ENCODE measurements around the gene RUSF1.
"Not testable (repeated sequence)": the region's sequence is repeated elsewhere in the genome, so short reads cannot be mapped to it uniquely, and the experiment has no call there.

RUSF1 gene

DNA sequence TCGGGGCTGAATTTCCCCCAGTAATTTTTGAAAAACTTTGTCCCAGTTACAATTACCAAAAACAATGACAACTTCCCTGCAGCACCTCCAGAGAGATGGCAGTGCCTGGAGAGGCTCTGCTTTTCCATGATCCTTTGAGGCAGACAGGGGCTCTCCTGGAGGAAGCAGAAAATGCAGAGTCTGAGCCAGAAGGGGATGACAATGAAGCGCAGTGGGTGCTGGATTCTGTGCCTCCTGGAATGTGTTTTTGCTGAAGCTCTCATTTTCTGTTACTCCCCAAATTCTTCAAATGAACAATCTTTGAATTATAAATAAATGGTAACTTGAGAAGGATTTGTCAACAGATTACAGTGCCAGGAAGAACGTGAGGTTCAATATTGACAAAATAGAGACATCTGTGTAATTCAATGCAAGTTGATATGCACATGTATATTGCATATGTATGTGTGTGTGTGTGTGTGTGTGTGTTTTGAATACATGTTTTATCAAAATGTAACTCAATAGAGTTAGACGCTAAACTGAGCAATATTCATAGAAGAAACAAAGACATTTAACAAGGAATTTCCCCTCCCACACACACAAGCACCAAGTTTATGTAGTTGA, 9.7 kb upstream of the RUSF1 start:
- DNase-seq (ENCODE audit: low read depth in 2 of 2, low spot score in 1 of 2), result no peak

DNA sequence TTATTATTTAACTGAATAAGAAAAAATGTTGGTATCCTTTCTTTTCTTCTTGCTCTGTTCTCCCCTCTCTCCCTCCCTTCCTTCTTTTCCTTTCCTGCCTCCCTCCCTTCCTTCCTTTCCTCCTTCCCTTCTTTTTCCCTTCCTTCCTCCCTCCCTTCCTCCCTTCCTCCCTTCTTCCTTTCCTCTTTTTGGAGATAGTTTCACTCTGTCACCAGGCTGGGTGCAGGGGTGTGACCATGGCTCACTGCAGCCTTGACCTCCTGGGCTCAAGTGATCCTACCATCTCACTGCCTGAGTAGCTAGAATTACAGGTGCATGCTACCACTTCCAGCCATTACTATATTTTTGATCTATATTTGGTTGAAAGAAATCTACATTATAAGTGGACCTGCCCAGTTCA, 5.7 kb upstream of the RUSF1 start:
- DNase-seq (ENCODE audit: low read depth in 2 of 2, low spot score in 1 of 2), result no peak

DNA sequence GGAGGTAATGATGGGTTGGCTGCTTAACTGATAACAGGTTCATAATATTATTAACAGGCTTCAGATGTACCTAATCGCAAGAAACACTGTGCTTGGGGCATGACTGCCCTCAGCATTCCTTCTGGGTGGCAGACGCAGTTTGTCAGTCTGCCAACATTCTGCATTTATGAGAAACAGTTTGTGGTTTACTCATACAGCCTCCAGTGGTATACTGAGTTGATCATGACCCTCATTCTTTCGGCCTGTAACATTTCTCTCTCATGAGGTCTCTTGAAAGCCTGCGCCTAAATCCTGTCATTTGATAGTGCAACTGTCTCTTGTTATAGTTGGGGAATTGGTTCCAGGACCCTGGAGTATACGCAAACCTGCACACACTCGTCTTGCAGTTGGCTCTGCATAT, 4.9 kb upstream of the RUSF1 start:
- DNase-seq (ENCODE audit: low read depth in 2 of 2, low spot score in 1 of 2), result no peak

DNA sequence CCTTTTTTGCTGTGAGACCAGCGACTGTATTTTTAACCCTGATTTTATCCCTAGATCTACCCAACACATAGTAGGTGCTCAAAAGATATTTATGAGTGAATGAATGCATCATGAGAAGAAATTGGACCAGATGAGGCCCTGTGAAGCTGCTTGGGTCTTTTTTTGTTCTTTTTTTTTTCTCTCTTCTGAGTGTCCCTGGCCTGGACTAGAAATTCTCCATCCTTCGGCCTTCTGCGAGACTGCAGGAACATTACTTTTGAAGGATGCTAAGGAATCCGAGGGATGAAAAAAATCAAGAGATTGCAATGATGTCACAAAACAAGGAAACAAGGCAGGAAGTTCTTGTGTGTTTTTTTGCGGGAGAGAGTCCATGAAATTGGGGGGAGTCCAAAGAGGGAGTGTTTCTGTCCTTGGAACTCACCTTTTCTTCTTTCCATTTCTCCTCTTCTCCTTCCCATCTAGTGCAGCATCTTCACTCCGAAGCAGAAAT, 560 bp upstream of the RUSF1 start:
- no peak for DNase-seq (ENCODE audit: low read depth in 2 of 2, low spot score in 1 of 2)

DNA sequence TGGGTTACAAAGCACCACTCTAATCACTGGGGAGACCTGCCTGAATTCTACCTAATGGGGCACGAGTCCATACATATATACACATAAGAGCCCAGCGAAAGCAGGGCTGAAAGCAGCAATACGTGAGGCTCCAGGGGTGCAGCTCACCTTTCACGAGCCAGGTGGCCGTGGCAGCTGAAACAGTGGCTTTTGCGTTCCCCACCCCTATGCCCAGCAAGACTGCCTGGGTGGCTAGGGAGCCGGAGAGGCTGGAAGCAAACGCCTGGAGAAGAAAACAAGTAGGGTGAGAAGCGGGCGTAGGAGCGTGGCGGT, 618 bp downstream of the RUSF1 start:
- DNase-seq (ENCODE audit: low read depth in 2 of 2, low spot score in 1 of 2), result no peak

DNA sequence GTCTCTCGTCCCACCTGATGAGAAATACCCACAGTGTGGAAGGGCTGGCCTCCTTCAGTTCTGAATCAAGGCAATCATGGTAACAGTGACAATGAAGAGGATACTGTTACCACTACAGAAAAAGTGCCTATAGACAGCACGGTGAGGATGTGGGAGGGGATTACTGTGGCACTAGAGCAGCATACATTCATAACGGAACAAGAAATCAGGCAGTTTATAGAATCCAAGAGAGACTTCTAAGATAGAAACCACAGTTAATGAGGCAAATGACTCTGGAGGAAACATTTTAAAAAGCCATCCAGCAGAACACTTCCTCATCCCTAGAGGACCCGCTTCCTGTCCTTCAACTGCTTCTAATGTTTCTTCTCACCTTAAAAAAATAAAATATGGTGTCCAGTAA, 2.7 kb downstream of the RUSF1 start:
- DNase-seq (ENCODE audit: low read depth in 2 of 2, low spot score in 1 of 2), result no peak

DNA sequence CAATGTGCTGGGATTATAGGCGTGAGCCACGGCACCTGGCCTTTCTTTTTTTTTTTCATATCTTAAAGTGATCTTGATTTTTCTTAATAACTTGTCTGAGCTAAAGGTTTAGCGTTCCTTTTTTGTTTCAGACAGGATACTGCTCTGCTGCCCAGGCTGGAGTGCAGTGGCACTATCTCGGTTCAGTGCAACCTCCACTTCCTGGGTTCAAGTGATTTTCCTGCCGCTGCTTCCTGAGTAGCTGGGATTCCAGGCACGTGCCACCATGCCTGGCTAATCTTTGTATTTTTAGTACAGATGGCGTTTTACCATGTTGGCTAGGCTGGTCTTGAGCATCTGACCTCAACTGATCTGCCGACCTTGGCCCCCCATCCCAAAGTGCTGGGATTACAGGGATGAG, 4.0 kb downstream of the RUSF1 start:
- no peak for DNase-seq (ENCODE audit: low read depth in 2 of 2, low spot score in 1 of 2)

DNA sequence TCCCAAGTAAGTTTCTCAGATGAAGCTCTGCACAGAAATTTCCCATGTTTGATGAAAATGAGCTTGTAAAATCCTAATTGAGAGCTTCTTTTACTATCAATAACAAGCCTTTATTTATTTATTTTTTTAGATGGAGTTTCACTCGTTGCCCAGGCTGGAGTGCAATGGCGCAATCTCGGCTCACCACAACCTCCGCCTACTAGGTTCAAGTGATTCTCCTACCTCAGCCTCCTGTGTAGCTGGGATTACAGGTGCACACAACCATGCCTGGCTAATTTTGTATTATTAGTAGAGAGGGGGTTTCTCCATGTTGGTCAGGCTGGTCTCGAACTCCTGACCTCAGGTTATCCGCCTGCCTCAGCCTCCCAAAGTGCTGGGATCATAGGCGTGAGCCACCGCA, 4.6 kb downstream of the RUSF1 start:
- not testable (repeated sequence) for DNase-seq (ENCODE audit: low read depth in 2 of 2, low spot score in 1 of 2)

DNA sequence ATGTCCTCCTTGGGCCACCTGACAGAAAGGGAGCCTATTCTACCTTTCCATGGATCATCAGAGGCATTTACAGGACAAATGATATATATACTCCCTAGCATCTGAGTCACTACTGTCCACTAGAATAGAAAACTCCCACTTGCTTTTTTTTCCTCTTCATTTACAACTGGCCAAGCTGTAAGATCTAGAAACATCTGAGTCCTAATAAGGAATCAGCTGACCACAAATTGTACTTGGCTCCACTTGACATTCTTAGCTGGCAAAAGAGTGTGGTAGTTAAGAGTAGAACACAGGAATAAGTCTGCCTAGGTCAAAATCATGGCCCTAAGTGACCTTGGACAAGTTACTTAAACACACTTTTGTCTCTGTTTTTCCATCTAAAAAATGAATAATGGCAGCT, 5.2 kb downstream of the RUSF1 start:
- no peak for DNase-seq (ENCODE audit: low read depth in 2 of 2, low spot score in 1 of 2)

DNA sequence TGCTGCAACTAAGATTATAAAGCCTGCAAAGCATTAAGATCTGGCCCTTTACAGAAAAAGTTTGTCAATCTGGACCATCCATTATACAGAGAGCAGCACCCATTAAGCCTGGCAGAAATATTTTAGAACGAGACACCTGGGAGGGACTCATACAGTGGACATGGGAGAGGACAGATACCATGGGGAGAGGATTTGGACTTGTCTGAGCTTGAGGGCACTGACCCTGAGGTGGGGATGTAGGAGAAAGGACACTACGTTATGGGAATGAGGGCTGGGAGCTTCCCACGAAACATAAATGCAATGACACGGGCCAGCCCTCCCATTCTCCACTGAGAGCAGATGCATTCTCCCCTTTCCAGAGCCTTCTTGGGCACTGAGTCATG, 6.2 kb downstream of the RUSF1 start:
- DNase-seq (ENCODE audit: low read depth in 2 of 2, low spot score in 1 of 2), result no peak

DNA sequence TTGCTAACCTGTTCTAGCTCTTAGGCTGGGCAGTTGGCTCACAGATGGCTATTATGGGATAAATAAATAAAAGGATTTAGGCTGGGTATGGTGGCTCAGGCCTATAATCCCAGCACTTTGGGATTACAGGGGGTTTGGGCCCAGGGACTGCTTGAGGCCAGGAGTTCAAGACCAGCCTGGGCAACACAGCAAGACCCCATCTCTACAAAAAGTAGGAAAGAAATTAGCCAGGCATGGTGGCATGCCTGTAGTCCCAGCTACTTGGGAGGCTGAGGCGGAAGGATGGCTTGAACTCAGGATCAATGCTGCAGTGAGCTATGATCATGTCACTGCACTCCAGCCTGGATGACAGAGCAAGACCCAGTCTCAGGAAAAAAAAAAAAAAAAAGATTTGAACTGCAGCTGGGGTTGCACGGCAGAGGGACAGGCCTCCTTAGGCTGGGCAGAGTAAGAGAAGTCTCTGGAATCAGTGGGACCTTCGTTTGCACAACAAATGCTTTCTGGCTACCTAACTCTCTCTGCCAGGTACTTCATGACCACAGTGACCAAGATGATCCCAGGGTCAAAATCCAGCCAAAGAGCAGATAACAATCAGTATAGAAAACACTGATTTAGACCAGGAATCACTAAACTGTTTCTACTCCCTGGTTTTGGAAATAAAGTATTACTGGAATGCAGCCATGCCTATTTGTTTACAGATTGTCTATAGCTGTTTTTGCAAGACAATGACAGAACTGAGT, 6.8 kb downstream of the RUSF1 start:
- no peak for DNase-seq (ENCODE audit: low read depth in 2 of 2, low spot score in 1 of 2)

DNA sequence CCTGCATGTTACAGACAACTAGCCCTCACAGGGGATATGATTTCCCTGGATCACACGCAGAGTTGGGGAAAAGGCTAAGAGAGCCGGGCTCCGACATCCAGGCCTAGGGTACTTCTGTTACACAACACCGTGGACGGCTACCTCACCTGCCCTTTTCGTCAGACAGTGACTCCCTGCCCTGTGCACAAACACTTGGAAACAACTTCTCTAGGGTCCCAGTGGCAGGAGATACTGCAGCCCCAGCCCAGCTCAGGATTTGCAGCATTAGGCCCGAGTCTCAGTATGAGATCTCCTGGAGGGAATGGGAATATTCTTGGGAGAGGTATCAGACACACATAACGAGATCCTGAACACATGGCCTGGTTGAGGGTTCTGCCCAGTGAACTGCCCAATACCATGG, 8.3 kb downstream of the RUSF1 start:
- DNase-seq (ENCODE audit: low read depth in 2 of 2, low spot score in 1 of 2), result no peak

DNA sequence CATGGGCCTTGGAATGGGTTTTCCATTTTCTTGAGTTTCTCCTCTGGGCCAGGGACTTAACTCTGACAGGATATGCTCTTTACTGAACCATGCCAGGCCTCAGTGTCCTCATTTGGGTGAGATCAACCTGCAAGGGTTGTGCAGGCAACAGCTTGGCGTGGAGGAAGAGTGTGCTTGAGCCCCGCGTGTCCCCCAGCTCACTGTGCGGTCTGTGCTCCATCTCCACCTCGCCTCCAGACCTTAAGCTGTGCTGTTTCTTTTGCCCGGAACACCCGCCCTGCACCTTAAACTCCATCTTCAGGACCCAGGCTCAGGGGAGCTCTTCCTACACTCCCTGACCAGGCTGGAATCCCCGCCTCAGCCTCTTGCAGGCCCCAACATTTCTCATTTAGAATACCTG, 9.7 kb downstream of the RUSF1 start:
- no peak for DNase-seq (ENCODE audit: low read depth in 2 of 2, low spot score in 1 of 2)

DNA sequence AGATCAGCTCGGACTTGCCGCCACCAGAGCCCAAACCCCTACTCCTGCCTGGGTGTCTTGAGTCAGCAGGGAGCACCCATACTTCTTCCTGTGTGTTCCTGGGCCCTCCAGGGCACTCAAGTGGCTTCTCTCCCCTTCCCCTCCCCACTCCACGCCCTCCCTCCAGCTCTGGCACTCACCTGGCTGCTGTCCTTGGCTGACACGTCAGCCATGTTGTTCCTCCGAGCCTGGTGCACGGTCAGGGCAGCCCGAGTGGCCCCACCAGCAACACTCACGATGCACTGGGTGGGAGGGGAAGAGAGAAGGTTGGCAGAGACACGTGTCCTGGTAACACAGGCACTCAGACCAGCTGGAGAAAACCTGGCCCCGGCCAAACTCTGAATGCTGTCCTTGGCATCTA, 11.5 kb downstream of the RUSF1 start:
- DNase-seq (ENCODE audit: low read depth in 2 of 2, low spot score in 1 of 2), result no peak

DNA sequence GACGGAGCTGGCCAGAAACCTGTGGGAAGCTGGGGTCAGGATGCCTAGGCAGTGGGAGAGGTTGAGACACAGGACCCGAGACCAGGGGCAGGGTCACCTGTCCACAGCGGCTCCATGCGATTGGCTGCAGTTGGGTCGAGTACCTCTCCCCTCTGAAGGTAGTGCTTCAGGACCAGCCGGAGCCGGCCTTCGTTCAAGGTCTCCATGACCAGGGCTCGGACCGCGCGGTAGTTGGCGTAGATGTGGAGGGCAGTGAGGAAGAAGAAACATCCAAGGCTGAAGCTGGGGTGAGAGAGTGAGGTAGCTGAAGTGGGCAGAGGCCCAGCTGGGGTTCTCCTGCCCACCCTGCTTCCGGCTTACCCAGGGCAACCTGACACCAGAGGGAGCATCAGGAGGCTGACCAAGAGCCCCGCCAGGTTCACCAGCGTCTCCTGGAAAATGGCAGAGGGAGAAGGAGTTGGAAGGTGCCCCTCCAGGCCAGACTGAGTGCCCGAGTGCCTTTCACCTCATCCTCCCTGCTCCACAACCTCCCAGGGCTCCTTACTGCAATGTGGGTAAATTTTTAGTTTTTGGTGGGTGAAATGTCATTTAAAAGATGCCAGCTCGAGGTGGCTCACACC, 14.6 kb downstream of the RUSF1 start:
- DNase-seq (ENCODE audit: low read depth in 2 of 2, low spot score in 1 of 2), result no peak

DNA sequence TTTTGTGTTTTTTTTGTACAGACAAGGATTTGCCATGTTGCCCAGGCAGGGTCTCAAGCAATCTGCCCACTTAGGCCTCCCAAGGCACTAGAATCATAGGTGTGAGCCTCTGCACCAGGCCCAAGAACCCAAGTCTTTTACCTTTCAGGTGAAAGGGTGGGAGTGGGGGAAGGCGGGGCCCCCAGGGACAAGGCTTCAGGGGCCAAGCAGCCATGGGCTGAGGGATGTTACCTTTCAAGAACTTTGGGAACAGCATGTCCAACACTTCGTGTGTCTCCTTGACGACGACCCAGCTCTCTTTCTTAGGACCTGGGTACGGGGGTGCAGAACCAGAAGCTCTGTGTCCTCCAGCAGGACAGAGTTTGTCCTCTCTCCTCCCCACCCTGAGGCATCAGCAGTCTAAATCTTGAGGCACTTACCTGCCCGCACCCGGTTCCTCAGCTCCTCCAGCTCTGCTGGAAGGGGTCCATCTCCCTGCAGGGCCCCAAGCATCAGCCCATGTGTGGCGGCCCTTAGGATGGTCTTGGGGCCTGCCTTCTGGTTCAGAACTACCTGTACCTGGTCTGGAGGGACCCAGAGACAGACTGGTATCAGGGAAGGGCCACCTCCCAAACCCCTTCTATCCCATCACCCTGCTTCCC, 16.3 kb downstream of the RUSF1 start:
- DNase-seq (ENCODE audit: low read depth in 2 of 2, low spot score in 1 of 2), result no peak

DNA sequence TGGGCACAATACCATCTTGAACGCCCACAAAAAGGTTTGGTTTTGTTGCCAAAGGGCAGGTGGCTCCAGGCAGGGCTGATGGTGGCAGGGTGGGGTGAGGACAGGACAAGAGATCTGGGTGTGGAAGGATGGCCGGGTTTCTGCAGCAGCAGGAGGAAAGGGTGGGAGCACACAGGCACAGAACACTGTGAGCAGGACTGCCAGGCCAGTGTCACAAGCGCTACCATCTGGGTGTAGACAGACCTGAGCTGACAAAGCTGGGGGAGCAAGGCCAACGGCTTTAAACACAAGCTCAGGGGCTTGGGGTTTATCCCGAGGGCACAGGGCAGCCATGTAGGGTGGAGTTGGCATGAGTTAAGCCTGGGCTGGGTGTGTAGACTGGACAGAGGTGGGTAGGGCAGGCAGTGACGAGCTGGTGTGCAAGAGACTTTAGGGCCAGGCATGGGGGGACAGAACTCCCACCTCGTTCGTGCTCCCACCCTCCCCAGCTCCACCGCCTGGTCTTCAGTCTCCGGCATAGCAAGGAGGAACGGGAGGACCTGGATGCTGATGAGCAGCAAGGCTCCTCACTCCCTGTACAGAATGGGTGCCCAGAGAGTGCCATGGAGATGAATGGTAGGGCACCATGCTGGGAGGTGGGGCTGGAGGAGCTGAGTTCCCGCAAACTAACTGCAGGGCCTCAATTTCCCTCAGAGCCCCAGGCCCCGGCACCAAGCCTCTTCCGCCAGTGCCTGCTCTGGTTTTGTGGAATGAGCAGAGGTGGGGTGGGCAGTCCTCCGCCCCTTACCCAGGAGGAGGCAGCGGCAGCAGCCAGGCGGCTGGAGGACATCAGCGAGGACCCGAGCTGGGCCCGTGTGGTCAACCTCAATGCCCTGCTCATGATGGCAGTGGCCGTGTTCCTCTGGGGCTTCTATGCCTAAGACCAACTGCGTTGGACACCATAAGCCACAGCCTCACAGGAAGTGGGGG, 18.3 kb downstream of the RUSF1 start:
- no peak for DNase-seq (ENCODE audit: low read depth in 2 of 2, low spot score in 1 of 2)

DNA sequence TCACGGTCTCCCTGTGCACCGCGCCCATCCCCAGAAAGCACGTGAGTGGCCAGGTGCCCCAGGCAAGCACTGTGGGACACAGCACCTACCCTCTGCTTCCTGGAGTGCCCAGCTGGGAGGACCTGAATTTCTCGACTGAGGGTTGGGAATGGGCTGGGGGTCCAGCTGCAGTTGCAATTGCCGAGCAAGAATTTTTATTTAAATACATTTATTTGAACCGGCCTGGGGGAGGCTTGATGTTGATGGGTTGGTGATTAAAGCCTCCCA, 19.0 kb downstream of the RUSF1 start:
- no peak for DNase-seq (ENCODE audit: low read depth in 2 of 2, low spot score in 1 of 2)

DNA sequence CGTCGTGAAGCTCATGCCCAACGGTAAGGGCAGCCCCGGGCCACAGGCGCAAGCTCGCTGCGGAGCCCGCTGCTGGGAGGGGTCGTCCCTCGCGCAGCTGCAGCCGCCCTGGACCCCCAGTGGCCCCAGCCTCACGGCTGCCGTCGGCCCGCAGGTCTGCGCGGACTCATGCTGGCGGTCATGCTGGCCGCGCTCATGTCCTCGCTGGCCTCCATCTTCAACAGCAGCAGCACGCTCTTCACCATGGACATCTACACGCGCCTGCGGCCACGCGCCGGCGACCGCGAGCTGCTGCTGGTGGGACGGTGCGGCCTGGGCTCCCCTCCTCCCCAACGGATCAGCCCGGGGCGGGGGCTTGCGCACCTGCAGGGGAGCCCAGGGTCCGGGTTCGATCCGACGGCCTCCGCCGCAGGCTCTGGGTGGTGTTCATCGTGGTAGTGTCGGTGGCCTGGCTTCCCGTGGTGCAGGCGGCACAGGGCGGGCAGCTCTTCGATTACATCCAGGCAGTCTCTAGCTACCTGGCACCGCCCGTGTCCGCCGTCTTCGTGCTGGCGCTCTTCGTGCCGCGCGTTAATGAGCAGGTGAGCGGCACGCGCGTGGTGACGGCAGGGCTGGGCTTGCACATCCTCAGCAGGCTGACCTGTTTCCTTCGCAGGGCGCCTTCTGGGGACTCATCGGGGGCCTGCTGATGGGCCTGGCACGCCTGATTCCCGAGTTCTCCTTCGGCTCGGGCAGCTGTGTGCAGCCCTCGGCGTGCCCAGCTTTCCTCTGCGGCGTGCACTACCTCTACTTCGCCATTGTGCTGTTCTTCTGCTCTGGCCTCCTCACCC, 19.5 kb downstream of the RUSF1 start:
- no peak for DNase-seq (ENCODE audit: low read depth in 2 of 2, low spot score in 1 of 2)

DNA sequence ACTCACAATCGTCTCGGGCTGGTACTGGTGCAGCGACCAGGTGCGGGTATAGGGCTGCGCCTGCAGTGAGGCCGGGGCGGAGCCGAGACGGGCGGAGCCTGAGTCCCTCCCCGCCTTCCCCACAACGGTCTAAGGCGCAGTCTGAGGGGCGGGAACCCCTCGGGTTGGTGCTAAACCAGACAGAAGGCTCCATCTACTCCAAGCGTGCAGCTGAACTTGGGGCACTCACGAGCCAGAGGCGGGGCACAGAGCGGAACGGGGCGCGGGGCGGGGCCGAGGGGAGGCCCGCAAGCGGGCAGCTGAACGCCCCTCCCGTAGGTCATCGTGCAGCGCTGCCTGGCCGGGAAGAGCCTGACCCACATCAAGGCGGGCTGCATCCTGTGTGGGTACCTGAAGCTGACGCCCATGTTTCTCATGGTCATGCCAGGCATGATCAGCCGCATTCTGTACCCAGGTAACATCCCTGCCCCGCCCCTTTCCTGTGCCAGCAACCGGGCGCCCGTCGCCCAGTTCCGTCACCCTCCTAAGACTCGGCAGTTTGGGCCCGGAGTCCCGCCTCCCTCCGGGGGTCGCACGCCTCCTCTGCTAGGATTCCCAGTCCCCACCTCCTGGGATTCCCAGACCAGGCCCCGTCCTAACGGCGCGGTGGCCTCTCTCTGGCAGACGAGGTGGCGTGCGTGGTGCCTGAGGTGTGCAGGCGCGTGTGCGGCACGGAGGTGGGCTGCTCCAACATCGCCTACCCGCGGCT, 20.3 kb downstream of the RUSF1 start:
- peak; percentile 40 to 44 for DNase-seq (ENCODE audit: low read depth in 2 of 2, low spot score in 1 of 2)
